HG03196 (cell line): ENCODE measurements around the gene SCO2.
"Not testable (repeated sequence)": the region's sequence is repeated elsewhere in the genome, so short reads cannot be mapped to it uniquely, and the experiment has no call there.

ENCODE experiments used
- ATAC-seq: cut with Tn5 transposase; IDR thresholded peaks from one replicate; pipeline ENCODE4 v1.9.1; 2021; ENCODE audit not compliant: unreplicated experiment

Gene SCO2

GRCh38 chr22:50522208-50522805, 3.1 kb downstream of the SCO2 start:
- no peak for ATAC-seq

GRCh38 chr22:50521710-50522109, 3.7 kb downstream of the SCO2 start:
- ATAC-seq = no peak

GRCh38 chr22:50520826-50521453, 4.5 kb downstream of the SCO2 start:
- no peak for ATAC-seq

GRCh38 chr22:50520184-50520583, 5.2 kb downstream of the SCO2 start:
- not testable (repeated sequence) for ATAC-seq

GRCh38 chr22:50519151-50519550, 6.2 kb downstream of the SCO2 start:
- ATAC-seq = no peak

GRCh38 chr22:50518606-50519005, 6.8 kb downstream of the SCO2 start:
- no peak for ATAC-seq

DNA sequence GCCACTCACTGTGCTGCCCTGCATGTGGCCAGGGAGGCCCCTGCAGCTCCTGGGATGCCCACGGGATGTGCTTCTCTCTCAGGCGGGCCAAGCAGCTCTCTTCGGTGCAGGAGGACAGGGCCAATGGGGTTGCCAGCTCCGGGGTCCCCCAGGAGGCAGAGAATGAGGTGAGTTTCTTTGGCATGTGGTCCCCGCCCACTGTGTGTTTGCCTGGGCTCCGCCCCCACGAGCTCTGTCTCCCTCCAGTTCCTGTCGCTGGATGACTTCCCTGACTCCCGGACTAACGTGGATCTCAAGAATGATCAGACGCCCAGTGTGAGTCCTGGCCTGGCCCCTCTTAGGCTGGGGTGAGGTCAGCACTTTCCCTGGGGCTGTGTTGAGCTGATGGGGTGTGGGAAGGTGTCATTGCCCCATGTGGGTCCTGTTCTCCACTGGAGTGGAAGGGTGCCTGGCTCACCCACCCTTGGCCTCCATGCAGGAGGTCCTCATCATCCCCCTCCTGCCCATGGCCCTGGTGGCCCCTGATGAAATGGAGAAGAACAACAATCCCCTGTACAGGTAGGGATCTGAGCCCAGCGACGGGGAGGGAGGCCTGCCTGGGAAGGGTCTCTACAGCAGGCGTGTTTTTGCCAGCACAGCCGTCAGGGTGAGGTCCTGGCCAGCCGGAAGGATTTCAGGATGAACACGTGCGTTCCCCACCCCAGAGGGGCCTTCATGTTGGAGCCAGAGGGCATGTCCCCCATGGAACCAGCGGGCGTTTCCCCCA, 7.7 kb downstream of the SCO2 start:
- no peak for ATAC-seq

GRCh38 chr22:50516891-50517290, 8.5 kb downstream of the SCO2 start:
- ATAC-seq = no peak

DNA sequence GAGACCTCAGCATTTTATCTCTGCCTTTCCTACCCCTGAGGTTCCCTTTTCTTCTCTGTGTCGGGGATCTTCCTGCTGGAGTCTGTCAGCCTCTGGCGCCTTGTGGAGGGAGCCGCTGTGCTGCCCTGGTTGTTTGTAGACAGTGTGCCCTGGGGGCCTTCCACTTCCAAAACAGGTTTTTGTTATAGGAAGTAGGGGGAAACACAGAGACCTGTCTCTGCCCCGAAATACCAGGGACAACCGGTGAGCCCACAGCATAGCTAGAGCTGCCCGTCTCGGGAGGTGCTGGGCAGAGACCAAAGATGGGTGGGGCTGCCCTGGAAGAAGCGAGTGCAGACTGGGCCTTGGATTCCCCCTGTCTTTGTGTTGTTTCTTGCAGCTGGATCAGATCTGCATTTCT, 9.3 kb downstream of the SCO2 start:
- ATAC-seq = no peak

GRCh38 chr22:50513175-50513574, 12.2 kb downstream of the SCO2 start:
- ATAC-seq = no peak

- ATAC-seq = no peak
Measured at GRCh38 chr22:50508897-50509296, 16.5 kb downstream of the SCO2 start.

DNA sequence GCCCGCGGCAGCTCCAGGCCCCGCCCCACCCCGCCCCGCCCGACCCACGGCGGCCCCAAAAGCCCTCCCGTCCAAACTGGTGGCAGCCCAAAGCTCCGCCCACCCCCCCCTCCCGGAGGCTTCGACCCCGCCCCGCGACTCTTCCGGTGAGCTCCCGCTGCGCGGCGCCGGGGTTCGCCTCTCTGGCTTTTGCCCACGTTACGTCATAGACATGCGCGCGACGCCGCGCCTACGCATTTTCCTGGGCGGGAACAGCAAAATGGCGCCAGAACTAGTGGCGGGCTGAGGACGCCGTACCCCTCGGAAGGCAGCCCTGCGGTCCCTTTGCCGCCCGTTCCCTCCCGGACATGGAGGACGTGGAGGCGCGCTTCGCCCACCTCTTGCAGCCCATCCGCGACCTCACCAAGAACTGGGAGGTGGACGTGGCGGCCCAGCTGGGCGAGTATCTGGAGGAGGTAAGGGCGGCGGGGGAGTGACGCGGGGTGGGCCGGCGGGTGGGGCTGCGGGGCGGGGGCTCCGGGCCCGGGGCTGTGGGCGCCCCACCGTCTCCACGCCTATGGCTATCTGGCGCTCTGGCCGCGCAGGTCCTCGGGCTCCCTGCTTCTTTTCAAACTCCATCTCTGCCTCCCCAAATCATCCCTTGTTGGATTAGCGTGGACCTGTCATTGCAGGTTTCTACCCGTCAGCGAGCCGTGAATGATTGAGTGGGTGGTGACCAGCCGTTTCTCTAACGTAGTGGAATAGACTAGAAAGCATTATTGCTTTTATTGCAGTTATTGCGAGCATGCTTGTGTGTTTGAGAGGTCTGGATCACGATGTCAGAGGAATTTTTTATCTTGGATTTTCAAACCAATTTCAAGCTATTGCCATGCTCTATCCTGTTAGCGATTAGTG, 17.2 kb downstream of the SCO2 start, which contains the start of gene NCAPH2:
Gene NCAPH2, plus strand, starts transcription at position 234 of the 894 bp plus-strand sequence. Its CDS starts 114 bp downstream, at position 348.
- peak; percentile 66 for ATAC-seq

- ATAC-seq = peak; percentile 40
Measured at GRCh38 chr22:50507421-50507990, 17.9 kb downstream of the SCO2 start, which contains the start of gene LMF2. LMF2 (minus strand) TSS chr22:50507702; CDS start chr22:50507675, 27 bp downstream.

DNA sequence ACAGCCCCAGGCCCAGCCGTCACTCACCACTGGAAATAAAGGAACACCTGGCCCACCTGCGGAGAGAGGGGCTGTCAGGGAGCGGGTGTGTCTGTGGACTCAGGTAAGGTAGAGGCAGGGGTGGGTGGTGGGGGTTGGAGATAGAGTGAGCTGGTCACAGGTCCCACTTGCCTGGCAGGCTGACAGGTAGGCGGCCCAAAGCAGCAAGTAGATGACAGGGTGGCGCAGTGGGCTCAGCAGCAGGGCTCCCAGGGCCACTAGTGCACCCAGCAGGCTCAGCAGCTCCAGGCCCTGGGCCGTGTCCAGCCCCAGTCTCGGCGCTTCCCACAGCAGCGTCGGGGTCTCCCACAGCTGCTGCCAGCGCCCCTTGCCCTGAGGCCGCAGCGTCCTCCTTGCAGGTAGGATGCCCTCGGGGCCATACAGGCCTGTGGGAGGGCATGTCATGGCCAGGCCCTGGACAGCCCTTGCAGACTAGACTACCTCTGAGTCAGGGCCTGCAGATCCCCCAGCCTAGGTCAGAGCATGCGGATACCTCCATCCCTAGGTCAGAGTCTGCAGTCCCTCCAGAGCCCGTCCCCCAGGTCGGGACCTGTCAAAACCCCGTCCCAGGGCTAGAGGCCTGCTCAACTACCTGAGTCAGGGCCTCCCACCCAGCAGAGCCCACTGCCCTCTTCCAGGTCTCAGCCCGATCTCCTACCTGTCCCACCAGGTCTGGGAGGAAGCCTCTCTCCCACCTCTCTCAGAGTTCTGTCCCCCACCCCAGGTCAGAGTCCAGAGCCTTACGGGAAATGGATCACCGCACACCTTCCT, 18.6 kb downstream of the SCO2 start:
- ATAC-seq = no peak

GRCh38 chr22:50505776-50506610, 19.4 kb downstream of the SCO2 start:
- ATAC-seq = no peak

GRCh38 chr22:50505276-50505775, 20.1 kb downstream of the SCO2 start:
- no peak for ATAC-seq

GRCh38 chr22:50504369-50505211, 20.8 kb downstream of the SCO2 start:
- no peak for ATAC-seq
